Activated CD4-positive, alpha-beta T cell treated with anti-CD3 and anti-CD28 coated beads, Interleukin-2, amount 50 U/mL, for 48 hours (primary cell): ENCODE data around the gene RBM22.

Experiments used
- DNase-seq, 2 experiments: peaks; one replicate each; pipeline ENCODE4 v3.0.0-alpha.2; 2020

The RBM22 gene

DNA sequence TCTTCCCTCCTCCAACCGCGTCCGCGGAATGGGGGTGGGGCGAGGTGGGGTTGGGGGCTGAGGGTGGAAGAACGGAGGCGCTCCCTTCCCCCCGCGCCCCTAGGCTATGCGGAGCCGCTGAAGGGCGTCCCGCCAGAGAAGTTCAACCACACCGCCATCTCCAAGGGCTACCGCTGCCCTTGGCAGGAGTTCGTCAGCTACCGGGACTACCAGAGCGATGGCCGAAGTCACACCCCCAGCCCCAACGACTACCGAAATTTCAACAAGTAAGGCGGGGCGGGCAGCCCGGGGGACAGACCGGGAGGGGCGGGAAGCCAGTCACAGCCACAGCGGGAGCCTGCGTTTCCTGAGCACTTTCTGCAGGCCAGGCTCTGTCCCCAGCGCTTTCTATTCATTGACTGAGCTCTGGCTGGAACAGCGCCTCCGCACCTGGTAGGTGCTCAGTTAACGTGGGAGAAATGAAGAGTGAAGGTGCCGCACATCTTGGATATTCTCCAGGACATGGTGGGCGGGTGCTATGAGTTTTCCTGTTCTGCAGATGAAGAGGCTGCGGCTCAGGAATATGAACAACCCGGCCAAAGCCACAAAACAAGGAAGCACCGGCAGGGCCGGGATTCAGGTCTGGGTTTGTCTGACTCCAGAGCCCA is 28.5 kb downstream of the RBM22 start:
- peak; percentile 26 to 42 for DNase-seq

DNA sequence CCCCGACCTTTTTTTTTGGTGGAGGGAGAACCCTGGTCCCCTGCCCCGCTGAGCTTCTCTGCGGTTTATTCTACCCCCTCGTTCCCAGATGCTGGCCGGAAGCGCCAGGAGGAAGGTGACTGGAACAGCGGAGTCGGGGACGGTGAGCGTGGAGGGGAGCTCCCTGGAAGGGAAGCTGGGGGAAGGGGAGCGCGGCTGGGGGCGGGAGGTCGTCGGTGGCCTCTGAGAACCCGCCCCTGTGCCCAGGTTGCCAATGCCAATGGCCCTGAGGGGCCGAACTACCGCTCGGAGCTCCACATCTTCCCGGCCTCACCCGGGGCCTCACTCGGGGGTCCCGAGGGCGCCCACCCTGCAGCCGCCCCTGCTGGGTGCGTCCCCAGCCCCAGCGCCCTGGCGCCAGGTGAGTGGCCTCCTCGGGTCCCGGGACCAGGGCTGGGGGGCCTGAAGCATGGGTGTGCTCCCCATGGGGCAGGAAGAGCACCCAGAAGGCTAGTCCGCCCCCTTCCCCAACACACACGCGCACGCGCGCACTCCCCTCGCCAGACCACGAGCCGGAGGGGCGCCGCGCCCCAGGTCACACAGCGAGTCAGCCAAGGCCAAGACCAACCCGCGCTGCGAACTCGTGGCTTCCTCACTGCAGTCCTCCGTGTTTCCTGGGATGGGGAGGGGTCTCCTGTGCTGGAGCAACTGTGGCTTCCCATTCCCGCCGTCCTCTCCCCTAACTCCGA is 29.2 kb downstream of the RBM22 start:
- peak; percentile 10 to 19 for DNase-seq

DNA sequence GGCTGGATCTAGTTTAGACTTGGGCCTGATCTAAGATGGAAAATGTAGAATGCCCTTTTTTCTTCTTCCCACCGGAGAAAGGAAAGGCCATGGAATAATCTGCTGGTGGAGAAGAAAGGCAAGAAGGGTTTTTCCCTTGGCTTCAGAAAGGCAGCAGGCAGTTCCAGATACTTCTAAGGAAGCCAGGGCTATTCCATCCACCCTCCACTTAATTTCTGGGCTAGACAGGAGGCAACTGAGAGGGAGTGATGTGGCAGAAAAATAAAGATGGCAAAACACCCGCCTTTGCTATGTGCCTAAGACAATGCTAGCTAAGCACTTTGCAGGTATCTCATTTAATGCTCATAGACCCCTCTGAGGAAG is 29.9 kb downstream of the RBM22 start:
- DNase-seq: no peak

DNA sequence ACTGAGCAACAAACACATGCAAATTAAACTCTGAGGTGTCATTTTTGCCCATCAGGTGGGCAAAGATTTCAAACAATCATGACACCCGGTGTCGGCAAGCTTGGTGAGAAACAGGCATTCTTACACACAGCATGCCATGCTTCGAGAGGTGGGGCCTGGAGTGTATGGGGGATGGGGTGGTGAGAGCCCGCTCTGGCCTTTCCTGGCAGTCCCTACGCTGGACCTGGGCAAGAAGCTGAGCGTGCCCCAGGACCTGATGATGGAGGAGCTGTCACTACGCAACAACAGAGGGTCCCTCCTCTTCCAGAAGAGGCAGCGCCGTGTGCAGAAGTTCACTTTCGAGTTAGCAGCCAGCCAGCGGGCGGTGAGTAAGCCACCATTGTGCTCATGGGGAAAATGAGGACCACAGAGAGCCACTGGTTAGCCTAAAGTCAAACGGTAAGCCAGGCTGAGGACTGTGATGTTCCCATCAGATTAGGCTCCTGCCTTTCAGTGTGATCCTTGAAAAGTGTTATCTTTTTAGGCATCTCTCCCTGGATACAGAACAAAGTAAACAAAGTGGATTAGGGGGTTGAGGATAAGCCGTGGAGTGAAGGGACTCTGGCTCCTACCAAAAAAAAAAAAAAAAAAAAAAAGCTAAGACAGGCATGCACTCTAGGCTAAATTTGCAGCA is 30.5 kb downstream of the RBM22 start:
- DNase-seq: no peak

DNA sequence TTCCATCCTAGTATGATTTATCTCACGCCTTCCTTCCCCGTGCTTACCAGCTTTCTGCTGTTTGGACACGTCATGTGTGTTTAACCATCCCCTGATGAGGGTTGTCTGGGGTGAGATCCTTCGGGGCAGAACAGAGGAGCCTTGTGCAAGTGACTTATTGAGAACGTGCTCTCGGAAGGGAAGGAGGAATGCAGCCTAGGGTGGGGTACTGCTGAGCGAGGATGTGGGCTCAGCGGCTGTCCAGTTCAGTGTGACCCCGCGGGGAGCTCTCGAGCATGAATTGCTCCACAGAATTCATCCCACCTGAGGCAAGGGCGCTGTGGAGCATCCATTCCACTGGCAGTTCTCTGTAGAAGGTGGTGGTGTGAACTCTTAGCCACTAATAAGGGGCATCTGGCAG is 35.8 kb downstream of the RBM22 start:
- no peak for DNase-seq

DNA sequence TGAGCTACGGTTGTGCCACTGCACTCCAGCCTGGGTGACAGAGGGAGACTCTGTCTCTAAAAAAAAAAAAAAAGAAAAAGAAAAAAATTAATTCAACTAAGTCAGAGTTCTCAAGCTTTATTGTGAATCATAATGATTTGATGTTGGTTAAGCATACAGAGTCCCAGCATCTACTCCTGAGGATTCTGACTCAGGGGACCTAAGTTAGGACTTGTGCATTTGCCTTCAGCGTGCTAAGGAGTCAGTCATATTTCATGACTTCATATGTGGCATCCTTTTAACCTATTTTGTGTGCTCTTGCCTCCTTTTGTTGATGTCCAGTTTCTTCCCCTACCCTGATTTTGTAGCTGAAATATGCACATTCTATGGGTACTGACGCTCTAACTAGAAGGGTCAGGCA is 36.9 kb downstream of the RBM22 start:
- no peak for DNase-seq

DNA sequence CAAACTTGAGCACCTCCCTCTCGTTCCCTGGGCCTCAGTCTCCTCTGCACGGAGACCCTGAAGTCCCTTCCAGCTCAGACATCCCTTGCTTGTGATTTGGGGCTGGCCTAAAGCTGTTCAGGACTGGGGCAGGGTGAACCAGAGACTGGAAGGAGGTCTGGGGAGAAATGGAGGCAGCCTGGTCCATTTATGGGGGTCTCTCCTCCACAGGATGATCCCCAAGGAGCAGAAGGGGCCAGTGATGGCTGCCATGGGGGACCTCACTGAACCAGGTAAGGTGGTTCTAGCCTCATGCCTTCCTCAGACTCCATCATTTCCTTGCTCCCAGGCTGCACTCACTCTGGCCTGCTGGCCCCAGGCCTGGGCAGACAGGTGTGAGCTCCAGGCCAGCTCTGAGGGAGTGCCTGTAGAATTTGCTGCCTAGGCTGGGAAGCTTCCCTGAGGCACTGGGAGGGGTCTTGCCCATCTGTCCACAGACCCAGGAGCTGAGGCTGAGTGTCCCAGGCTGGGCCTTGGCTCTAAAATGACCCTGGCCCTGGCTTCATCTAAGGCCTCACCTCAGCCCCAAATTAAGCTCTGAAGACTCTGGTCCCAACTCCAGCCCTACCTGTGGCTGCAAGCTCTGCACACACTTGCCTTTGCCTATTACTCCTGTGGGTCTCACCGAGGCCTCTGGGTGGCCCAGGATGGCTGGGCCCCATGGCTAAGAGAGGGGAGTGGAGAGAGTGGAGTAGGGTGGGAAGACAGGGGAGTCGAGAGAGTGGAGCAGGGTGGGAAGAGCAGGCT is 37.9 kb downstream of the RBM22 start:
- DNase-seq: no peak

DNA sequence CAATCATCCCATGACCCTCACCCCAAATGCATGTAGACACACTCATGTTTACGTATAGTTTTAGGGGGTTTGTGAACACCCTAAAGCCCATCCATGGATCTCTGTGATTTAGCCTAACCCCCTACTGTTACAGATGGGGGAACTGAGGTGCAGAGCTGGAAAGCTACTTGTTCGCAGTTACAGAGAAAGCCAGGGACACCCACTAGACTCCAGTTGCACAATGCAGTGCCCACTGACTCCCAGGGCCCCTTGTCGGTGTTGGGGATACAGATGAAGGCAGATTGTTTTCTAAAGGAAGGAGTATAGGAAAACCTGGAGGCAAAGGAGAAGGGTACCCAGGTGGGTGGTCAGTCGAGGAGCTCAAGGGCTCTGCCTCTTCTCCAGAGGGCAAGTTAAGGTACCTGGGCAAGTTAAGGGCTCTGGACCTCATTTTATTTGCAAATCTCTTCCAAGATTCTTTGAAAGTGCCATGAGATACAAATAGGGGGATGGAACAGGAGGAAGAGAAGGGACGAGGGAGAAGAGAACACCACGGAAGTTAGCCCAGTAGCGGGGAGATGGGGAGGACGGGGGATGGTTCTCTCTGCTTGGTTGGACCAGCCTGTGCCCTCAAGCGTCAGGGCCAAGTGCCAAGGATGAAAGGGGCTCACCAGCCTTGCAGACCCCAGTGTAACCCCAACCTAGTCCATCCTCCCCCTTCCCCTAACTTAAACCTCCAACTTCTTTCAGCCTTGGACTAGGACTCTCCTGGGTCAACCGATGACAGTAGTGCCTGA is 38.9 kb downstream of the RBM22 start:
- no peak for DNase-seq

DNA sequence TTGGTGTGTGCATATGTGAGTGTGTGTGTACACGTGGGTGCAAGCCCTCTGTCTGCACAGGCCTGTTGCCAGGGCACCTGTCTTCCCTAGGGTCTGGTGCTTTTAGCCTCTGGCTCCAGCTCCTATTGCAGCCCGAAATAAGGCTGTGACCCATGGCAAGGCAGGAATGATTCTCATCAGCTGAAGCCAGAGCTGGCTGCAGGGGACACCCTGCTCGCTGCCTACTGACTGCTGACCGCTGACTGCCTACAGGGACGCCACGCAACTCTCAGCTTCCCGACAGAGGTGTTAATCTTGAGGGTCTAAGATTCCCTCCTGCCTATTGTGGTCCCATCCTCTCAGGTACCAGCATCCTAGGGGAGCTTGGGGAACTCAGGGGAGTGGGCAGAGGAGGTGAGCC is 39.8 kb downstream of the RBM22 start, which contains the start of gene MYOZ3:
TSS of gene MYOZ3 (plus strand) at position 166 of the 400 bp plus-strand sequence. CDS start 1,691 bp downstream, outside the sequence.
- no peak for DNase-seq

DNA sequence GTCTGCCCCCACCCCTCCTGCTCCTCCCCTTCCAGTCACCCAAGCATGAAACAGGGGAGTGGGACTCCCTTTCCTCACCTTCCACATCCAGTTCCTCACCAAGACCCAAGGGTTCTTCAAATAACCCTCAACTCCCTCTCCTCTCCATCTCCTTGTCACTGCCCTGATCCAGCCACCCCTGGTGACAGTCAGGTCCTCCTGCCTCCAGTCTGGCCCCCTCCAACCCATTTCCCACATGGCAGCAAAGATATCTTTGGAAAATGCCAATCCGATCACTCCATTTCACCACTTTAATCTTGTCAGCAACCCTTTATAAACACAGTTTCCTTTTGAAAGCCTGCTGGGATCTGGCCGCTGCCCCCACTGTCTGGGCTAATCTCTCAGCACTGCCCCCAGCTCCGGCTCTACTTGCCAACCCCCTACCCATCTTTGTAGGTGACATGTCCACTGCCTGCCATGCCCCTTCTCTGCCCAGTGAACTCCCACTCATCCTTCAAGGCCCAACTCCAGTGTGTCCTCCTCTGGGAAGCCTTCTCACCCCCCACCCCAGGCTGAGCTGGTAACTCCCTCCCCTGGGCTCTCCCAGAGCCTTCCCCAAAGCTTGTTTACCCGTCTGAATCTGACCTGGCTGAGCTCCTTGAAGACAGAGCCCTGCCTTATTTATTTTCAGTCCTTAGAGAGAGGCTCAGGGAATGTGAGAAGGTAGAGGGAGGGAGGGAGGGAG is 40.6 kb downstream of the RBM22 start:
- DNase-seq: no peak

DNA sequence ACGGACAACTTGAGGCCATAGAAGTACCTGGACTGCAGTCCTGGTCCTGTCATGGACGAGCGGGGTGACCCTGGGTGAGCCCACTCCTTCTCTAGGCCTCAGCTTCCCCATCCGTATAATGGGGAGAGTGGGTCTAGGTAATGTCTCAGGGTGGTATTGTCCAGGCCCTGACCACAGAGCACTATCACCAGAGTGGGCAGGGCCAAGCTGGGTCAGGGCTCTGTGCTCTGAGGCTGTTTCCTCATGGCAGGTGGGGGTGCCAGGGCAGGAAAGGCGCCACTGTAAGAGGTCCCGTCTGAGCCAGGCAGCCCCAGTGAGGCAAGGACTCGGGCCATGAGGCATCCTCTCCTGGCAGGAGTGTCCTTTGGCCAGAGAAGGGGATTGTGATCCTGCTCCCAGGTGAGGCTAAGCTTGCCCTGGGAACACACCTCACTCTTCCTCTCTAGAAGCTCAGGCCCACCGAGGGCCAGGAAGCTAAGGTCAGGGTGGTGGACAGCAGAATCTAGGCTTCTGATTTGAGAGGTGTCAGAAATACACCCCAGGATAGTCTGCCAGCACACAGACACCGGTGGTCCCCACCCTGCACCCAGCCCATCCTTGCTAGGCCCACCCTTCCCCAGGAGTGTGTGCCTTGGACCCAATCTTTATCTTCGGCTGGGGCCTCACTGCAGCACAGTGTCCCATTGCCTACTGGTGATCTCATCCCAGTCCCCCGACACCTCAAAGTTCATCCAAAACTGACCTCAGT is 41.3 kb downstream of the RBM22 start:
- no peak for DNase-seq

DNA sequence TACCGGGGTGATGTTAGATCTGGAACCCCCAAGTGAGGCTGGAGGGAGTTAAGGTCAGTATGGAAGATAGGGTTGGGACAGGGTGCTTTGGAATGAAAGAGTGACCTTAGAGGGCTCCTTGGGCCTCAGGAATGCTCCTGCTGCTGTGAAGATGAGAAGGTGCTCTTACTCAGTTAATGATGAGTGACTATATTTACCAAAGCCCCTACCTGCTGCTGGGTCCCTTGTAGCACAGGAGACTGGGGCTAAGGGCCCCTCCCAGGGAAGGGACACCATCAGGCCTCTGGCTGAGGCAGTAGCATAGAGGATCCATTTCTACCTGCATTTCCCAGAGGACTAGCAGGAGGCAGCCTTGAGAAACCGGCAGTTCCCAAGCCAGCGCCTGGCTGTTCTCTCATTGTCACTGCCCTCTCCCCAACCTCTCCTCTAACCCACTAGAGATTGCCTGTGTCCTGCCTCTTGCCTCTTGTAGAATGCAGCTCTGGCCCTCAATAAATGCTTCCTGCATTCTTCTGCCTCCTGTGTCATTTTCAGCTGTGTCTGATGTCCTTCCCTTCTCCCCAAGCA is 42.1 kb downstream of the RBM22 start:
- no peak for DNase-seq

DNA sequence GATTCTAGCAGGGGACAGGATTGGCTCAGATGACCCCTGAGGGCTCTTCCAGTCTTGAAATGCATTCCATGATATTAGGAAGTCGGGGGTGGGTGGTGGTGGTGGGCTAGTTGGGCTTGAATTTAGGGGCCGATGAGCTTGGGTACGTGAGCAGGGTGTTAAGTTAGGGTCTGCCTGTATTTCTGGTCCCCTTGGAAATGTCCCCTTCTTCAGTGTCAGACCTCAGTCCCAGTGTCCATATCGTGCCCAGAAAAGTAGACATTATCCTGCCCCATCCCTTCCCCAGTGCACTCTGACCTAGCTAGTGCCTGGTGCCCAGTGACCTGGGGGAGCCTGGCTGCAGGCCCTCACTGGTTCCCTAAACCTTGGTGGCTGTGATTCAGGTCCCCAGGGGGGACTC is 42.7 kb downstream of the RBM22 start:
- DNase-seq: no peak

DNA sequence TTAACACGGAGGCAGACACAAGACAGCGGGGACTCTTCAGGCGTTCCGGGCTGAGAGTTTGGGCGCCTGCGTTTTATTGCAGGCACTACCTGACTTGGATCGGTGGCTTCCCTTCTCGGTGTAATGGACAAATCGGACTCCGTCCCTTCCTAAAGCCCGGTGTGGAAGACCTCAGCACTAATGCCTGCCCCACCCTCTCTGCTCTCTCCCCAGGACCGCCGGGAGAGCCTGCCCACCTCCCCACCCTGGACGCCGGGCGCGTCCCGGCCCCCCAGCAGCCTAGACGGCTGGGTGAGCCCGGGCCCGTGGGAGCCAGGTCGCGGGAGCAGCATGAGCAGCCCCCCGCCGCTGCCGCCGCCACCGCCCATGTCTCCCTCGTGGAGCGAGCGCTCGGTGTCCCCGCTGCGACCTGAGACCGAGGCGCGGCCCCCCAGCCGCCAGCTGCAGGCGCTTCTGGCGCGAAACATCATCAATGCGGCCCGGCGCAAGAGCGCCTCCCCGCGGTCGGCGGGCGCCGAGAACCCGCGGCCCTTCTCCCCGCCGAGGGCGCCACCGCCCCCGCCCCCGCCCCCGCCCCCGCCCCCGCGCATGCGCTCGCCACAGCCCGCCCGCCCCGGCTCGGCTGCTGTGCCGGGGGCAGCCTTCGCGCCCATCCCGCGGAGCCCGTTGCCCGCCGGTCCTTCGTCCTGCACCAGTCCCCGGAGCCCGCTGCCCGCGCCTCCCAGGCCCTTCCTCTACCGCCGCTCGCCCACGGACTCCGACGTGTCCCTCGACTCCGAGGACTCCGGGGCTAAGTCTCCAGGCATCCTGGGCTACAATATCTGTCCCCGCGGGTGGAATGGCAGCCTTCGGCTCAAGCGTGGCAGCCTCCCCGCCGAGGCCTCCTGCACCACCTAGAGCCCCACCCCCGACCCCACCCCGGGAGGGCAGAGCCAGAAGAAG is 44.4 kb downstream of the RBM22 start:
- DNase-seq: peak; percentile 64 to 70

DNA sequence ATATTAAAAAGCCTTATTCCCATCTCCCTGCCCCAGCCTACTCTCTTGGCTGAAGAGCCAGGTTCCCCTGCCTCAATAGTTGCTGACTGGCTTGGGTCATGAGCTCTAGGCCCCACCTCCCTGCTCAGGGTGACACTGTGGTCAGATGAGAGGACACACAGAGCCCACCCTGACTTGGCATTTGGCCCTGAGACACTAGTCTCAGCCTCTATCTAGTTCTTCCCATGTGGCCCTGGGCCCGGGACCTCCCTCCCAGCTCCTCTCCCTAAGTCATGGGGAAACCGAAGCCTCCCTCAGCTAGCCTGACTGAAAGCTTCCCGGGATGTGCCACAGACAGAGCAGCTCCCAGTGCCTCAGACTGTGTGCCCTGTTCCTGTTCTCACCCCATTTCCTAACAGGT is 45.6 kb downstream of the RBM22 start:
- DNase-seq: no peak

DNA sequence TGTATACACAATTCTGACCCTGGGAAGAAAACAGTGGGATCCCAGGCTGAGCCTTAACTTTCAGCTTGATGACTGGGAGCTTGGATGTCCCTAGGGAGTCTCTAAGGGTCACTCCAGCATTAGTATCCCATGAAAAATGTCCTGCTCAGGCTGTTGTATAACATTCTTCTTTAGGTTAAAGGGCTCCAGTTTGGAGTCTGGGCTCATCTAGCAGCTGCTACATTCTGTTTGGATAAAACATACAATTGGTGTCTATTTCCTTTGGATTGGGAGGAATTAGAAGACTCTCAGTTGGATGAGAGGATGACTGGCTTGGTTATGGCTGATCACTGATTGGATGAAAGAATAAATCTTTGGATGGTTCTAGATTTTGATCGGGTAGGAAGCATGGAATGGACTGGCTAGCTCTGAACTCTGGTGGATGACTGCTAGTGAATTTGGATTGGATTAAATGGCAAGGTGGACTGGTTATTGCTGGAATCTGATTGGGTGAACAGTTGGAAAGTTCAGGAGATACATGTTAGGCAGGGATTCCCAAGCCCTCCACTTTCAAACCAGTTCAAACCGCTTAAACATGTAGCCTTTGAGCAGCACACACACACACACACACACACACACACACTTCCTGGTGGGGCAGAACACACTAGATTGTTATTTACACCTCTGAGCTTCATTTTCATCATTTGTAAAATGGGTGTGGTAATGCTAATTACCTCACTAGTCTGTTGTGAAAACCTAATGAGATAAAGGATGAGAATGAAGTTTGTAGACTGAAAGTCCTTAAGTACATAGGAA is 46.9 kb downstream of the RBM22 start:
- DNase-seq: no peak

DNA sequence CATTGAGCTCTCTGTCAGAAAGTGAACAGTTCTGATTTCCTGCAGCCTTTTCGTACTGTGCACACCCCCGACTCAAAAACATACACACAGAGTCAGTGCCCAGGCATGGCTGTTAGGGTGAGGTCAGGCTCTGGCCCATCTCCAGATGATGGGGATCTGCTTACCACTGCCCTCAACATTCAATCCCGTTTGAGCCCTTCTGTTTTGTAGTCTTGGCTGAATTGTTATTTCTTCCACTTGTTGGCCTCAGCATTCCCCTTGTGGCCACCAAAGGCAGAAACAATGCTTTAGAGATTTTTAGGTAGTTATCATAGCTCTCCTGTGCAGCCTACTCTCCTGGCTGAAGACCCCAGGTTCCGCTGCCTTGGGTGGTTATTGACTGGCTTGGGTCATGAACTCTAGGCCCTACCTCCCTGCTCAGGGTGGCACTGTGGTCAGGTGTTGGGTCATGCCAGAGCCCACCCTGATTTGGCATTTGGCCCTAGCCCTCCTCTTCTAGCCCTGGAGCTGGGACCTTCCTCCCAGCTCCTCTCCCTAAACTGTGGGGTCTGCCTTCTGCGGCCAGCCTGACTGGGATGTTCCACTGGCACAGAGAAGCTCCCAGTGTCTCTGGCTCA is 47.6 kb downstream of the RBM22 start:
- no peak for DNase-seq
